CD4-positive, alpha-beta T cell treated with Interleukin-15 for 1 hour (primary cell): Measurements from ENCODE around the gene TNNT1.
"Not testable (repeated sequence)": the region's sequence is repeated elsewhere in the genome, so short reads cannot be mapped to it uniquely, and the experiment has no call there.

Experiments used
- DNase-seq: peaks from one replicate; pipeline ENCODE4 v3.0.0-alpha.2; 2020

TNNT1 gene

DNA sequence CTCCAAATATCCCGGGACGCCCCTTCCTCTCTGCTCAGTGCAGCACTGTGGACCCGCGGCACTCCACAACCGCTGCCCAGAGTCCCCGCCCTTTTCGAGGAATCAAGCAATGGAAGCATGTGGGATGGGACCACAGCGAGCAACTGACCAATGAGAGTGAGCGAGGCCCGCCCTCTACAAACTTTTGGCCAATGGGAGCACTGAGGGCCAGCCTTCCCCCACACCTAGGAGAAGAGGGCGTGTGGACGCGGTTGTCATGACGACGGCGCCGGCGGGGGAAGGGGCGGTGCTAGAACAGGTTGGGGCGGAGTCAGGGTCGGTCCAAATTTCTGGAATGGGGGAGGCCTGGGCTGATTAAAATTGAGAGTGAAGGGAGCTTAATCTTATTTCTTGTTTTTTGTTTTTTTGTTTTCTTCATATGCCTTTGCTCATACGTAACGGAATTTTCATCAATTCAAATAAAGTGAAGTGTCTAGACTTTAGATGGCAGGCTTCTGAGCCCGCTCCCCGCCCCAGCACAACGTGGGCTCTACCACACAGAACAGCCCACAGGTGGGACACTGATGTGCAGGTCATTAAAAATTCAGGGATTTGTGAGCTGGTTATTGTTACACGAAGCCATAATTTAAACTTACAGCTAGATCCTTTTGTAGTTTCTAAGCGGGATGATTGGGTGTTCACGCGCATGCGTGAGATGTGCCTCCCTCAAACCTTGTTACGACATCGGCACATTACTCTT, 17.7 kb upstream of the TNNT1 start, which contains the start of gene DNAAF3:
DNAAF3 (minus strand) TSS at position 84 of the 739 bp plus-strand sequence. CDS start 200 bp downstream, outside the sequence.
- DNase-seq: peak; percentile 86

DNA sequence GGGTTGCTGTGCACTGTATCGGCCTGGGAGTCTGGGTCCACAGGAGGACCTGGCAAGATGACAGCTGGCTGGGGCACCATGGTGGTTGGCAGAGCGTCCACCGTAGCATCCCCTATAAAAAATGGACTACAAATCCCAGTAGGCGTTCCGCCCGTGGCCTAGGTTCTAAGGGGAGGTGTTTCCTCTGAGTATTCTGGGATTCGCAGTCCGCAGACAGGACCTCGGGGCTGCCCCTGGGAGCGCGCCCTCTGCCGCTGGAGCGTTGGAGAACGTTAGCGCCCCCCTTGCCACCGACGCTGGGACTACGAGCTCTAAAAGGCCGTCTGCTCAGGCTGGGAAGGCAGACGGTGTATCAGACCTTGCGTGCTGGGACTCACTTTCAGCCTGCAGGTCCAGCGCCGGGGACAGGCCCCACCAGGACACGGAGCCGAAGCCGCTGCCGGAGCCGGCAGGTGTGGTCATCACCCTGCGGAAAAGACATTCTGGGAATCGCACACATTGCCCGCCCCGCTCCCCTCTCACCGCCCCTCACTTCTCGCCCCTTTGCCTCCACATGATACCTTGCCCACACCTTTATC, 17.0 kb upstream of the TNNT1 start:
- DNase-seq: peak; percentile 65

DNA sequence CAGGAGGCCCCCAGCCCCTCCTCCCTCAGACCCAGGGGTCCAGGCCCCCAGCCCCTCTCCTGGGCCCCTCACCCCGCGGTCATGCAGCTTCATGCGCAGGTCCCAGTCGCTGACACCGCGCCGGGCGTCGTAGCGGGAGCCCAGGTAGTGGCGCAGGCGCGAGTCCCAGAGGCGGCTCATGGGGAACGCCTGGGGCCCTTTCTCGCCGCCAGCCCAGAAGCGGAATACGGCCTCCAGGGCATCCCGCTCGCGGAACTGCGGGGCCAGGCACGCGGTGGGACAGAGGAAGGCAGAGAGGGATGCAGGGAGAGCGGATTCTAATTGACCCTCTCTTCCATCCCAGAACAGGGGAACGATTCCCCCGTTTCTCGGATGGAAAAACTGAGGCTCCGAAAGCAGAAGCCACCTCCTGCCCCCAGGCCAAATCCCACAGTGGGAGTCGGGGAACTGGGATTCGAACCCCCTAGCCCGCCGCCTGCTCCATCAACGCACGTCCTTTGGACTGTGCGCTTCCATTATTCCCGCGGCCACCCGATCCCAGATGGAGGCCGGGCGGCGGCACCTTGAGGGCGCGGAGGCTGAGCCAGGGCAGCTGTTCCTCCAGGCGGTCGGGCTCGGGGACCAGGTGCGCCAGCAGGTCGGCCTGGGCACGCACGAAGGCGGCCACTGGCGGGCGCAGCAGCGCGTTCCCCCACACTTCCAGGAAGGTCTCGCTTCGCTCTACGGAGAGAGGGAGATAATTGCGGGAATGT, 12.7 kb upstream of the TNNT1 start:
- DNase-seq: no peak

DNA sequence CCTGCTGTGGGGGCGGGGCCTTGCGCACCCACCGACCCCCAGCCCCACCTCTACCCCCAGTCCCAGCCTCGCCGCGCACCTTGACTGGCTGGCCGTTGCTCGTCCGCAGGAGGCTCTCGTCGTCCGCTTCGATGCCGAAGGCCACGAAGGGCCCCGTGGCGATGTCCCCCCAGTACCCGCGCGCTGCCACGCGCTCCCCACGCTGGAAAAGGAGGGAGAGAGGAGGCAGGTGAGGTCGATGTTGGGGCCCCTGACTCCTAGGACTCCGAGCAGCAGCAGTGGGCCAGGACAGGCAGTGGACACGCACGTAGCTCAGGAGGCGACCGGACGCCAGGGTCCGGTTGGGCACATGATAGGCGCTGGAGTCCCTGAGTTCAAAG, 12.0 kb upstream of the TNNT1 start:
- DNase-seq: no peak

DNA sequence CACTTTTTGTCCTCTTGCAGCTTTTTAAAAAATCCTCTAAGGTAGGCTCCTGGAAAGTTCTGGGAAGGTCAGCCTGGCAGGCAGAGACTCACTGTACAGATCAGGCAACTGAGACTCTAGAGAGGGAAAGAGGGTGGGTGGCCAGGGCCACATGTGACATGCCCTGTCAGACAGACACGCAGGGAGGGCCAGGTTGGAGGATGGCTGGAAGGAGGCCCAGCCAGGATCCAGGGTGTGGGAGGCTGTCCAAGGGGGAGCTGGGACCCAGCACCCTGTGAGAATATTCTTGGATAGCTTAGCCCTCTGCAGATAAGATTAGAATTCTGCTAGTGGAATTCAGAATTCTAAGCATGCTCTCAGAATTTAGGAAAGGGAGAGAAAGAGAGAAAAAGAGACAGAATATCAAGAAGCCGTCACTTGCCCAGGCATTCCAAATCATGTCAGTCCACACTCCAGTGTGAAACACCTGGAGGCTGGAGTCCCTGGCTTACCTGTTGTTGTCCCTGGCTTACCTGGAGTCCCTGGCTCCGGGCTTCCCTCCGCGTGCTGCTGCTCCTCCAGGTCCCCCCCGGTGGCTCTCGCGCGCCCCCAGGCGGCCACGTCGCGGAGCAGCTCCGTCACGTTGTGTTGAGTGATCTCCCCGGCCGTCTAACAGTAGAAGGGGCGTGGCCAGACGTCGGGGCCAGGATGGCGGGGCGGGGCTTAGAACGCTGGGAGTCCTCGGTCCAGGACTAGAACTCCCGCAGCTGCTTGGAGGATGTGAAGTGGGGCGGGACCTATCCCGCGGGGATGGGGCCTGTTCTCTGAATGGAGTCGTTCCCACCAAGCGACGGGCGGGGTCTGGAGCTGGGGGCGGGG, 11.4 kb upstream of the TNNT1 start:
- peak; percentile 88 for DNase-seq

DNA sequence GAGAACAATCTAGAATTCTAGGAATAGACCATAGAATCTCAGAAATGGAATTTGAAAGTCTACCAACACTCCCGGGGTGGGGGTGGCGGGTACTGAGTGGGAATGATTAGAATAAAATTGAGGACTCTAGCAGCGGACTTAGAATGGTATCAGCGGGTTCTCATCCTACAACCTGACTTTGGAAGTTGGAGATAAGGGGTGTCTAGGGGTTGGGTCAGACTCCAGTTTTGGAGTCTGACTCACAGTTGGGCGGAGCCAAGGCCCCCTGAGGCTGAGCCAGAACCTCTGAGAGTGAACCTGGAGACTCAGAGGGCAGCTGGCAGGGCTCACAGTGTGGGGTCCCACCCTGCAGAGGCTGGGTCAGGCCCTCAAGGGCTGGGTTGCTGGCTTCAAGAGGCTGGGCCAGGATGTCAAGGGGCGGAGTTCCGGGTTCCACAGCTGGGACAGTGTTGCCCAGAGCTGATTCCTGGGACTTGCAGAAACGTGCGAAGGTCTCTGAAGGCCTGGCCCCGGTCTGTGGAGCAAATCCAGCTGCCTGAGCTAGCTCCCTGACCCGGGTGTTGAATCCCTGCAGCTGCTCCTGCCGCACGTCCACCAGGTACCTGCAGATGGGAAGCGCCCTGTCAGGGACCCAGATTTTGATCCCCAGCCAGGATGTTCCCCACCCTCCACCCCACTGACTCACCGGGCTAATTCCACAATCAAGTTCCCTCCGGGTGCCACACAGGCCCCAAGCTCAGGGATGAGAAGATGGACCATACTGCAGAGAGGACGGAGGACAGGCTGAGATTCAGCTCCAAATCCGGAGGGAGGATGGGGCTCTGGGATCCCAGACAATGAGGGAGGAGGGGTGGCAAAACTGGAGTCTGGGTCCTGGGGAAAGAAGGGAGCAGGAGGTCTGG, 10.1 kb upstream of the TNNT1 start:
- DNase-seq: no peak

DNA sequence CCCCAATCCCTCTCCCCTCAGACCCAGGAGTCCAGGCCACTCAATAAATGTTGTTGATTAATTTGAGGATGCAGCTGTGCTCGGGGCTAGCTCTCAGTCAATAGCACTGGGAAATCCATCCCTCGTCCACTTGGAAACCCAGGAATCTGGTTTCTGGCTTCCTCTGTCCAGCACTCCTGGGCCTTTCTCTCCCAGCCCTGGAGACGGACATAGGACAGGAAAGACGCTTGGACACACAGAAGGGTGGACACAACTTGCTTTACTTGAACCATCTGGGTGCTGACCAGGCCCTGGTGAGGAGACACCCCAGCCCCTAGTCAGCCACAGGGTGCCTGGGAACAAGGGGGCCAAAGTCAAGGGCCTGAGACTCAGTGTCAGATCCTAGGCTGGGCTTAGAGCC, 9.4 kb upstream of the TNNT1 start:
- DNase-seq: no peak

DNA sequence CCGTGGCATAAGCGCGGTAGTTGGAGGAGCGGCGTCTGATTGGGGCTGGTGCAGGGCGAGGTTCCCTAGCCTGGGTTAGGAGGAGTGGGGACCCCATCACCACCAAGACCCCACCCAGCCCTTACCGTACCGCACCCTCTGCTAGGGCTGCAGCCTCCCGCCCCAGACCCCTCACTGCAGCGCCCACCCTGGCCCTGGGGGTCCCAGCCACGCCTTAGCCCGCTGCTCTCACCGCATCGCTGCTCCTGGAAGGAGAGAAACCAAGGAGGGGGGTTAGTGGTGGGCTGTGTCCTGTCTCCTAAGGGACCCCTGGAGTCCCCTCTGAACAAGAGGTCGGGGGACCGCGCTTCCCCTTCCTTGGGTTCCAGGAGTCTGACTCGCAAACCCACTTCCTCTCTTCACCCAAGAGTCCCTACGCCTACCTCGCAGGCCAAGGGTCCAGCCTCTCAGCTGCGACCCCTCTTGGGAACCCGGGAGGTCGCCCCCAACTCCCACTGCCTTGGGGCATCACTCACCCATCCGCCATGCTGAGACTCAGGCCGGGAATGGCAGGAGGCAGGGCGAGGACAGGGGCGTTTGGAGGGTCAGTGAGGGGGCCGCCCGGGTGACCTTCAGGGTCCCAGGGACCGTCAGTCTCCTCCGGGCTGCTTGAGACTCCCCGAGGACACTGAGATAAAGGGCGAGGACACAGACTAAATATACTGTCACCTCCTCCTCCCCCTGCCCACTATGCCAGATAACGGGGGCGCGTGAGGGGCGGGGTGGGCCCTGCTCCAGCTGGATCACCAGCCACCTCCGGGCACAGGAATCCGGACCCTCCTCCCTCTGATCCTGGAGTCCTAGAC, 8.3 kb upstream of the TNNT1 start, which contains the start of gene TNNI3:
TNNI3 (minus strand) TSS at position 669 of the 845 bp plus-strand sequence; CDS start at position 526, 143 bp downstream.
- DNase-seq: no peak

DNA sequence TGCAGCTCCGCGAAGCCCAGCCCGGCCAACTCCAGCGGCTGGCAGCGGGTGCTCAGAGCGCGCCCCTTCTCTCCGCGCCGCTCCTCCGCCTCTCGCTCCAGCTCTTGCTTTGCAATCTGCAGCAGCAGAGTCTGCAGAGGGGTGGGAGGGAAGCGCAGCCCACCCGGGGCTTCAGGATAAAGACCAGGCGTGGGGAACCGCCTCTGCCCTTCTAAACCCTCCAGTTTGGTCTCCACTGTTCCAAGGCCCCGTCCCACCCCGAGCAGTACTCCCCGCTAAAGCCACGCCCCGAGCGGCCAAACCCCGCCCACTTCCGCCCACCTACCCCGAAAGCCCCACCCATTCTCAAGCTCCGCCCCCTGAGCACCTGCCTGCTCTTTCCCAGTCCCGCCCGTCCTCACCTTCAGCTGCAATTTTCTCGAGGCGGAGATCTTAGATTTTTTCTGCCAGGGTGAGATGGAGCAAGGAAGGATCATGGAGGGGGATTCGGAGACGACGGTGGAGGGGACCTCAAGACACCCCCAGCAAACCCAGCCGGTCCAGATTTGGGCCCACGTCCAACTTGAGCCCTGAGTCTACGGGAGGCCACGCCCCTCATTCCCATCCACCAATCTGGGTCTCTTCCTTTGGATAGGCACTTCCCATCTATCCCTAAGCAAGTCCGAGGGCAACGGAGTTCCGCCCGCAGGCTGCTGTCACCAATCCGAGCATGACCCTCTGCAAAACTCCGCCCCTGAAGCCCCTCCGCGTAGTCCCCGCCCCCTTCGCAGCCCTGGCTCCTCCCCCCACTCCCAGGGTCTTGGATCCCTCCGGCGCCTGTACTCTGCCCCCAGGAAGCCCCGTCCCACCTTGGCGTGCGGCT, 7.4 kb upstream of the TNNT1 start:
- no peak for DNase-seq

DNA sequence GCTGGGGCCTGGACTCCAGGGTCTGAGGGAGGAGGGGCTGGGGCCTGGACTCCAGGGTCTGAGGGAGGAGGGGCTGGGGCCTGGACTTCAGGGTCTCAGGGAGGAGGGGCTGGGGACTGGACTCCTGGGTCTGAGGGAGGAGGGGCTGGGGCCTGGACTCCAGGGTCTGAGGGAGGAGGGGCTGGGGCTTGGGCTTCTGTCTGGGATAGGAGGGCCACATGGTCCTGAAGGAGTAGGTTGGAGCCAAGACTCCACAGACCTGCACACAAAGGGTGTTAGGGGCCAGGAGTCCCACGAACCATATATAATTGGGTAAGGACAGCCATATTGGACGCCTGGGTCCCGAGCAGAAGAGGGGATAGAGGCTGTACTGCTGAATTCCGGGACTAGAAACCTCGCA, 6.8 kb upstream of the TNNT1 start:
- not testable (repeated sequence) for DNase-seq

DNA sequence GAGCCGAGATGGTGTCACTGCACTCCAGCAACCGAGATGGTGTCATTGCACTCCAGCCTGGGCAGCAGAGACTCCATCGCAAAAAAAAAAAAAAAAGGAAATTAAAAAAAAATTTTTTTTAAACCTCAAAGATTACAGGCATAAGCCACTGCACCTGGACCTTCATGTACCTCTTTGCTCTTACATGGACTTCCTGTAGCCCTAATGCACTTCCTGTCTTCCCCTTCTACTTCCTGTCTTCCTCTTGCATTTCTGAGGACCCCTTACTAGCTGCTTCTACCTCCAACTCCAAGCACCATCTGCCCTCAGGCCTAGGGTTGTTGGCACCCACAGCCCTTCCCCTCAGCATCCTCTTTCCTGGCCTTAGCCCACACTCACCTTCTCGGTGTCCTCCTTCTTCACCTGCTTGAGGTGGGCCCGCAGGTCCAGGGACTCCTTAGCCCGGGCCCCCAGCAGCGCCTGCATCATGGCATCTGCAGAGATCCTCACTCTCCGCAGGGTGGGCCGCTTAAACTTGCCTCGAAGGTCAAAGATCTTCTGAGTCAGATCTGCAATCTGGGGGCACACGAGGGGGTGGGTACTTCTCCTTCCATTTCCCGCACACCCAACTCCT, 4.8 kb upstream of the TNNT1 start:
- DNase-seq: no peak

DNA sequence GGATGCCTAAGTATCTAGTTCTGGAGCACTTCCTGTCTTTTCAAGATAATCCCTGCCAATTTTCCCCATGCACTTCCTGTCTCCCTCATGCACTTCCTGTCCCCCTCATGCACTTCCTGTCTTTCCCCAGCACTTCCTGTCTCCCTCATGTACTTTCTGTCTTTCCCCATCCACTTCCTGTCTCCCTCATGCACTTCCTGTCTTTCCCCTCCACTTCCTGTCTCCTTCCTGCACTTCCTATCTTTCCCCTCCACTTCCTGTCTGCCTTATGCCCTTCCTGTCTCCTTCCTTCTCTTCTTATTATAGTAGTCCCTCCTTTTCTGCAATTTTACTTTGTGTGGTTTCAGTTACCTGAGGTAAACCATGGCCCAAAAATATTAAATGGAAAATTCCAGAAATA, 3.0 kb upstream of the TNNT1 start:
- DNase-seq: no peak

DNA sequence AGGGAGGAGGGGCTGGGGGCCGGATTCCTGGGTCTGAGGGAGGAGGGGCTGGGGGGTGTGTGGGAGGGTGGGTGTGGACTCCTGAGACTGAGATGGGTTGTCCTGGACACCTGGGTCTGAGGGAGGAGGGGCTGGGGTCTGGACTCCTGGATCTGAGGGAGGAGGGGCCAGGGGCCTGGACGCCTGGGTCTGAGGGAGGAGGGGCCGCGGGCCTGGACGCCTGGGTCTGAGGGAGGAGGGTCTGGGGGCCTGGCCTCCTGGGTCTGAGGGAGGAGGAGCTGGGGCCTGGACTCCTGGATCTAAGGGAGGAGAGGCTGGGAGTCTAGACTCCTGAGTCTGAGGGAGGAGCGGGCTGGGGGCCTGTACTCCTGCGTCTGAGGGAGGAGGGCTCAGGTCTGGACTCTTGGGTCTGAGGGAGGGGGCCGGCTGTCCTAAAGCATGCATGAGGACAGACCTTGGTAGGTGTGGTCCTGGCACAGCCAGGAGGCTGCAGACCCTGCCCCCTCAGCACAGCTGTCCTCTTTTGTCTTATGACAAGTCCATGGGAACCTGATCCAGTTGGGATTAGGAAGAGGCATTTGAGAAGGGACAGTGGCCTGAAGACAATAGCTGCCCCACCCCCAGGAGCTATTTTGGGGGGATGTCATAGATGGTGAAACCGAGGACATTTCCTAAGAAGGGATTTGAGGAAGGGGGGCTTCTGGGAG, 1.3 kb downstream of the TNNT1 start:
- no peak for DNase-seq

DNA sequence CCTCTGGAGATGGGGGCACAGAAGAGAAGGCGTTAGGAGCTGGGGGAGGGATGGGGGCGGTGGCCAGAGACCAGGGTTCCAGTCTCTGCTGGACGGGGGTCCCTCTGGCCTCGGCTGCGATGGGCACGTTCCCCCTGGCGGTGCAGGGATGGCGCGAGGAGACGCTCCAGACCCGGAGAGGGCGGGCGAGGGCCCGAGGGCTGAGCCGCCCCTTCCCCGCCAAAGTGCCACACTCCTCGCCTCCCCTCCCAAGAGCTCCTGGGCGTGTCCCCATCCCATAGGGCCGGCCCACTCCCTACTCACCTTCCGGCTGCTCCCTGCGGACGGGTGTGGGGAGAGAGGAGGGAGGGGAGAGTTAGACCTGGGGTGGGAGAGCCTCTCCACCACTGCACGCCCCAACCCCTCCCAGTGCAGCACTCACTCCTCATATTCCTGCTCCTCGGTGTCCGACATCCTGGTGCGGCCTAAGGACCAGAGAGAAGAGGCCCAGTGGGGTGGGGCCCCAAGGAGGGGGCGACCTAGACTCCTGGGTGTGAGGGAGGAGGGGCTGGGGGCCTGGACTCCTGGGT, 2.2 kb downstream of the TNNT1 start:
- DNase-seq: no peak

DNA sequence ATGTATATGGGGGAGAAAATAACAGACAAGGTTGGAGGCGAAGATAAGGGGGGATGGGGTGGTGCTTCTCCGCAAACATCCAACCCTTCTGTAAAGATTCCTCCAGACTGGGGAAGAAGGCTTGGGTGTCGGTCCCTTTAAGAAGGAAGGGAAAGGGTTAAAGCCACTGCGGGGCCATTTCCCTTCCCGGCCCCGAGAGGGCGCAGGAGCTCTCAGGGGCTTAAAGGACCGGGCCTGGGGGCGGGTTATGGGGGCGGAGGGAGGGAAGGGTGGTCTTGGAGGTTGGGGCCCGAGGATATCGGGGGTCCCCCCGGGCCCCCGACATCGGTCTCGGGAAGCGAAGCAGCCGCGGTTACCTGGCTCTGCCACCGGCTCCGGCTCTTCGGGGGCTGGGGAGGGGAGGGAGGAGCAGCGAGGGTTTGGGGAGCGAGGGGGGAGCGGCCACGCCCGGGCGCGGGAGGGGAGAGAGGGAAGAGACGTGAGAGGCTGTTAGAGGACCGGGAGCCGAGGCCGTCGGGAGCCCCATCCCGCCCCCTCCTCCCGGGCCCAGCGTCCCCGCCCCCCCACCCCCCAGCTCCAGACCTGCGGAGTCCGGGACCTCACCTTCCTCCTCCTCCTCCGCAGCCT, 2.8 kb downstream of the TNNT1 start:
- no peak for DNase-seq

DNA sequence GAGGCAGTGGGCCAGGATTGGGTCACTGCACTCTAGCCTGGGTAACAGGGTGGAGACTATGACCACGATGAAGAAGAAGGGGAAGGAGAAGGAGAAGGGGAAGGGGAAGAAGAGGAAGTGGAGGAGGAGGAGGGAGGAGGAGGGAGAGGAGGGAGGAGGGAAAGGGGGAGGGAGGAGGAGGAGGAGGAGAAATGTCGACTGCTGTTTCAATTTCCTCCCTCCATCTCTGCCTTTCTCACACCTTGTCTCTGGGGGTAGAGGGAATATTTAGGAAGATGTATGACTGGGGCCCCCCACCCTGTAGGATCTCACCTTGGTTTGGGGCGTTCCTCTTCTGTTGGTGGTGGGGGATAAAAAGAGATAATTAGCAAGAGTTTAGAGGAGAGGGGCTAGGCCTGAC, 3.8 kb downstream of the TNNT1 start:
- DNase-seq: no peak

DNA sequence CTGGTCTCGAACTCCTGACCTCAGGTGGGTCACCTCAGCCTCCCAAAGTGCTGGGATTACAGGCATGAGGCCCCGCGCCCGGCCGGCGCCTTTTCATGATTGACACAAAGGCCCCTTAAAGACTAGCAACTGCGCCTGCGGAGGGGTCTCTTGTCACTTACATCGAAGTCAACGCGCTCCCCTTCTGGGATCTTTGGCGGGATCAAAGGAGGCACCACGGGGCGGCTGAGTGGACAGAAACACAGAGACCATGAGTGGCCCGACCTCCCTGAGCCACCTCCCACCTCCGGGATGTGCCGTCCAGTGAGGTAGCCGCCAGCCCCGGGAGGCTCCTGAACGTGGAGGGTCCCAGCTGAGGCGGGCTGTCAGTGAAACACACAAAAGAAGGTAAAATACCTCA, 7.3 kb downstream of the TNNT1 start:
- DNase-seq: no peak

DNA sequence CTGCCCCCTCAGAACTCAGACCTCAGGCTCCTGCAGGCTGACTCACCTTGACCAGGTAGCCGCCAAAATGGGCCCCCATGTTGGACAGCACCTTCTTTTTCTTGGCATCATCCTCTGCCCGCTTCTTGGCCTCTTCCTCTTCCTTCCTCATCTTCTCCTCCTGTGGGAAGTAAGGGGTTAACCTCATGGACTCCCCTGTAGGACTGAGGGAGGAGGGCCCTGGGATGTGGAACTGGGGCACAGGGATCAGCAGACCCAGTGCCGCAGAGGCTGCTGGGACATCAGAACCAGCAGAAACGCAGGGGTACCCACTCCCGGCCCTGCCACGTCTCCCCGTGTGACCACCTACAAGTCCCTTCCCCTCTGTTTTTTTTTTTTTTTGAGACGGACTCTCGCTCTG, 11.1 kb downstream of the TNNT1 start:
- no peak for DNase-seq
